ENCODE data around the gene MED8.

DNA sequence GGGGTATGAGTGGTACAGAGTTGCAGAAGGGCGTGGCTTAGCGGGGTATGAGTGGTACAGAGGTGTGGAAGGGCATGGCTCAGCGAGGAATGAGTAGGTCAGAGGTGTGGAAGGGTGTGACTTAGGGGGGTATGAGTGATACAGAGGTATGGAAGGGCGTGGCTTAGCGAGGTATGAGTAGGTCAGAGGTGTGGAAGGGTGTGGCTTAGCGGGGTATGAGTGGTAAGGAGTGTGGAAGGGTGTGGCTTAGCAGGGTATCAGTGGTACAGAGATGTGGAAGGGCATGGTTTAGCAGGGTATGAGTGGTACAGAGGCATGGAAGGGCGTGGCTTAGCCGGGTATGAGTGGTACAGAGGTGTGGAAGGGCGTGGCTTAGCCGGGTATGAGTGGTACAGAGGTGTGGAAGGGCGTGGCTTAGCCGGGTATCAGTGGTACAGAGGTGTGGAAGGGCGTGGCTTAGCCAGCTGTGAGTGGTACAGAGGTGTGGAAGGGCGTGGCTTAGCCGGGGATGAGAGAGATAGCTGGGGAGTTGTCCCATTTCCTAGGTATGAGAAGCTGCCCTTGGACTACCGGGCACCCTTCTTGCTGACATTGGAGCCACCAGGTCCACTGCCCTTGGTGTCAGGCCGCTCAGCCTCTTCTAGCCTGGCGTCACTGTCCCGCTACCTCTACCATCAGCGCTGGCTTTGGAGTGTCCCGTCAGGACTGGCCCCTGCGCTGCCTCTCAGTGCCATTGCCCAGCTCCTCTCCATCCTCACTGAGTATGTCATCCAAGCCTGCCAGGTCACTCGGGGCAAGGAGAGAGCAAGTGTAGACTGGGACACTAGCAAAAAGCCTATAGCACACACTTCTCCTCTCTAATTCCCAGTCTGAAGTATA is 34.3 kb upstream of the MED8 start:
- TF ChIP-seq EZH2 (IDR thresholded peaks at IDR 0.05) = no peak
- no peak for TF ChIP-seq POLR2AphosphoS5 (IDR thresholded peaks at IDR 0.05; ENCODE audit: borderline replicate concordance, low read depth, low read length)
